ENCODE results near the gene CALR3.
A peak's percentile ranks its signal among the peaks of the same experiment; 100 is the strongest.
"Not testable (repeated sequence)": the region's sequence is repeated elsewhere in the genome, so short reads cannot be mapped to it uniquely, and the experiment has no call there.

Gene CALR3

GRCh38 chr19:16495982-16496612 lies at the start of gene CALR3, which contains the start of gene C19orf44:
Gene CALR3 (minus strand): TSS chr19:16496167. CDS start chr19:16496129, 38 bp downstream.
Gene C19orf44 (plus strand): TSS chr19:16496394. CDS start chr19:16500793, 4,399 bp downstream.
- DNase-seq, result peak; percentile 47 to 99 (median 97)

- DNase-seq, result no peak
Observed at GRCh38 chr19:16544473-16545231, 48.7 kb upstream of the CALR3 start.

GRCh38 chr19:16543734-16544133 lies 47.8 kb upstream of the CALR3 start:
- DNase-seq, result not testable (repeated sequence)

- DNase-seq, result peak in 1 of 56 donors; percentile 41
Observed at GRCh38 chr19:16542910-16543472, 47.0 kb upstream of the CALR3 start.

GRCh38 chr19:16542045-16542909 lies 46.3 kb upstream of the CALR3 start, which contains the start of gene CHERP:
Gene CHERP (minus strand): TSS chr19:16542437. CDS start chr19:16542378, 59 bp downstream.
- DNase-seq, result peak; percentile 50 to 95 (median 85)

GRCh38 chr19:16541526-16542044 lies 45.6 kb upstream of the CALR3 start:
- DNase-seq, result no peak

- no peak for DNase-seq
Observed at GRCh38 chr19:16540948-16541347, 45.0 kb upstream of the CALR3 start.

GRCh38 chr19:16537111-16537510 lies 41.1 kb upstream of the CALR3 start:
- no peak for DNase-seq

GRCh38 chr19:16536130-16536529 lies 40.2 kb upstream of the CALR3 start:
- DNase-seq, result no peak

- no peak for DNase-seq
Observed at GRCh38 chr19:16535381-16535780, 39.4 kb upstream of the CALR3 start.

GRCh38 chr19:16532440-16533234 lies 36.7 kb upstream of the CALR3 start:
- no peak for DNase-seq

- DNase-seq, result no peak
Observed at GRCh38 chr19:16531380-16531669, 35.4 kb upstream of the CALR3 start.

- DNase-seq, result no peak
Observed at GRCh38 chr19:16530540-16531379, 34.8 kb upstream of the CALR3 start.

- DNase-seq, result no peak
Observed at GRCh38 chr19:16529466-16530144, 33.6 kb upstream of the CALR3 start.

- no peak for DNase-seq
Observed at GRCh38 chr19:16527971-16528521, 32.1 kb upstream of the CALR3 start.

GRCh38 chr19:16527334-16527935 lies 31.5 kb upstream of the CALR3 start:
- DNase-seq, result no peak

- DNase-seq, result no peak
Observed at GRCh38 chr19:16525751-16526481, 29.9 kb upstream of the CALR3 start.
